ENCODE measurements around the gene TOP2B.

Gene TOP2B

DNA sequence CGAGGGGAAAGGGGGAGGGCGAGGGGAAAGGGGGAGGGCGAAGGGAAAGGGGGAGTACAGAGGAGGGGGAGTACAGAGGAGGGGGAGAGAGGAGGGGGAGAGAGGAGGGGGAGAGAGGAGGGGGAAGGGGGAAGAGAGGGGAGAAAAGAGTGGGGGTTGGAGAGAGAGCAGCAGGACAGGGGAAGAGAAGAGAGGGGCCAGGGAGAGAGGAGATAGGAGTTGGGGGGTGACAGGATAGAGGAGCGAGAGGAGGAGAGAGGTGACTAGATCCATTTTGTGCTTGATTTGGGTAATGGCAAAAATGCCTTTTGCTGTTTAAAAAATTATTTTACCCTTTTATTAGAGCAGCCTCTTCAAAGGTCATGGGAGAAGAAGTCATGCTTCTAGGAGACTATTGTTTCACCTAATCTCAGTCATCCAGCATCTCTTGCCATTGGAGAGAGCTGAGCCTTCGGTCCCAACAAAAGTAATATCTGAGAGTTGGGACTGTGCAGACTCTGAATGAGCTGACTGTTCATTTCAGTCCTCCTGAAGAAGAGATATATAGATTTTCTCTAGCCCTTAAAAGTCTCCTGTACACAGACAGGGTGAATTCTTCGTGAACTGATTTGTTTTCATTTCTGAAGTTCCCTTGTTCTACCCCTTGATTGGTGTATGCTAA, 15.1 kb upstream of the TOP2B start:
- H3K27me3 ChIP-seq (ENCODE audit: insufficient read depth, low read length): no peaks in the 10 kb centered on the region
- no peak overlapping the region for H2AFZ ChIP-seq (ENCODE audit: low read length)
- H4K20me1 ChIP-seq (ENCODE audit: insufficient read depth, low read length): no peaks in the 10 kb centered on the region
- TF ChIP-seq, protein P1, sequence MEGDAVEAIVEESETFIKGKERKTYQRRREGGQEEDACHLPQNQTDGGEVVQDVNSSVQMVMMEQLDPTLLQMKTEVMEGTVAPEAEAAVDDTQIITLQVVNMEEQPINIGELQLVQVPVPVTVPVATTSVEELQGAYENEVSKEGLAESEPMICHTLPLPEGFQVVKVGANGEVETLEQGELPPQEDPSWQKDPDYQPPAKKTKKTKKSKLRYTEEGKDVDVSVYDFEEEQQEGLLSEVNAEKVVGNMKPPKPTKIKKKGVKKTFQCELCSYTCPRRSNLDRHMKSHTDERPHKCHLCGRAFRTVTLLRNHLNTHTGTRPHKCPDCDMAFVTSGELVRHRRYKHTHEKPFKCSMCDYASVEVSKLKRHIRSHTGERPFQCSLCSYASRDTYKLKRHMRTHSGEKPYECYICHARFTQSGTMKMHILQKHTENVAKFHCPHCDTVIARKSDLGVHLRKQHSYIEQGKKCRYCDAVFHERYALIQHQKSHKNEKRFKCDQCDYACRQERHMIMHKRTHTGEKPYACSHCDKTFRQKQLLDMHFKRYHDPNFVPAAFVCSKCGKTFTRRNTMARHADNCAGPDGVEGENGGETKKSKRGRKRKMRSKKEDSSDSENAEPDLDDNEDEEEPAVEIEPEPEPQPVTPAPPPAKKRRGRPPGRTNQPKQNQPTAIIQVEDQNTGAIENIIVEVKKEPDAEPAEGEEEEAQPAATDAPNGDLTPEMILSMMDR (IDR thresholded peaks at IDR 0.05; ENCODE audit: low read length): no peak
- TF ChIP-seq EZH2 (IDR thresholded peaks at IDR 0.05; ENCODE audit: borderline replicate concordance, low read length): no peak
- no peaks in the 10 kb centered on the region for H3K36me3 ChIP-seq (ENCODE audit: insufficient read depth, low read length)
- no peaks in the 10 kb centered on the region for H3F3A ChIP-seq (ENCODE audit: insufficient read depth, low read length)
- H3K9me3 ChIP-seq (ENCODE audit: low read length): no peaks in the 10 kb centered on the region
- no peak overlapping the region for H3K27ac ChIP-seq (ENCODE audit: low read depth, low read length, poor library complexity, severe bottlenecking)
- H3K9me2 ChIP-seq (ENCODE audit: low read depth, low read length): no peaks in the 10 kb centered on the region
- no peak overlapping the region for H3K9ac ChIP-seq (ENCODE audit: low read length)
- no peaks in the 10 kb centered on the region for H3K79me2 ChIP-seq (ENCODE audit: insufficient read depth, low read length)
- no peak overlapping the region for H3K4me2 ChIP-seq (ENCODE audit: low read length)
- H3K4me3 ChIP-seq (ENCODE audit: low read depth, low read length, poor library complexity, severe bottlenecking): no peak overlapping the region
- no peaks in the 10 kb centered on the region for H3K4me1 ChIP-seq (ENCODE audit: insufficient read depth, low read length, severe bottlenecking)

GRCh38 chr3:25679166-25679565, 14.5 kb upstream of the TOP2B start:
- no peaks in the 10 kb centered on the region for H3K36me3 ChIP-seq (ENCODE audit: insufficient read depth, low read length)
- no peaks in the 10 kb centered on the region for H3K9me2 ChIP-seq (ENCODE audit: low read depth, low read length)
- no peaks in the 10 kb centered on the region for H3F3A ChIP-seq (ENCODE audit: insufficient read depth, low read length)
- no peaks in the 10 kb centered on the region for H3K9me3 ChIP-seq (ENCODE audit: low read length)
- H4K20me1 ChIP-seq (ENCODE audit: insufficient read depth, low read length): no peaks in the 10 kb centered on the region
- no peak overlapping the region for H3K27ac ChIP-seq (ENCODE audit: low read depth, low read length, poor library complexity, severe bottlenecking)
- no peak for TF ChIP-seq EZH2 (IDR thresholded peaks at IDR 0.05; ENCODE audit: borderline replicate concordance, low read length)
- TF ChIP-seq, protein P1 (IDR thresholded peaks at IDR 0.05; ENCODE audit: low read length): no peak
- H3K9ac ChIP-seq (ENCODE audit: low read length): no peak overlapping the region
- no peaks in the 10 kb centered on the region for H3K27me3 ChIP-seq (ENCODE audit: insufficient read depth, low read length)
- H3K4me3 ChIP-seq (ENCODE audit: low read depth, low read length, poor library complexity, severe bottlenecking): no peak overlapping the region
- no peaks in the 10 kb centered on the region for H3K79me2 ChIP-seq (ENCODE audit: insufficient read depth, low read length)
- no peak overlapping the region for H2AFZ ChIP-seq (ENCODE audit: low read length)
- H3K4me2 ChIP-seq (ENCODE audit: low read length): no peak overlapping the region
- no peaks in the 10 kb centered on the region for H3K4me1 ChIP-seq (ENCODE audit: insufficient read depth, low read length, severe bottlenecking)

DNA sequence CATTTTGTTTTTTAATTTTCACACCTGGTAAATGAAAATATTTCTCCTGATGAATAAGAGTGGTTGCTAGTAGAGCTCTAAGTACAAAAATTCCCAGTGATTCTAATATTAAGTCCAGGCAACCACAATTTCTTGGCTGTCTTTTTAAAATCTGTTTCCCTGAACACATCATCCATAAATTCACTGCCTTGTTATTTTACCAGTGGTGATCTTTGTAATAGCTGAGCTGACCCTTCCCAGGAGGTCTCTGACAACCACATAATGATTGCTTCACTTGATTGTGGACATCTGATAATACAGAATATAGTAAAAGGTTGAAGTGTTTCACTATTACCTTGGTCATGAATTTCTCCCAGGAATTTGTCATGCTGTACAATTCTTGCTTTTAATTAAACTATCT, 13.9 kb upstream of the TOP2B start:
- Histone ChIP-seq H3K9ac (ENCODE audit: low read length) (no peak overlapping the region), H3K4me2 (ENCODE audit: low read length) (no peak overlapping the region), H2AFZ (ENCODE audit: low read length) (no peak overlapping the region)

More for the DNA sequence above, 13.9 kb upstream of the TOP2B start:
- H3F3A ChIP-seq (ENCODE audit: insufficient read depth, low read length): no peaks in the 10 kb centered on the region
- H3K9me3 ChIP-seq (ENCODE audit: low read length): peaks cover under 1% of the 10 kb centered on the region; the same call in 1 of the 2 replicates
- H3K79me2 ChIP-seq (ENCODE audit: insufficient read depth, low read length): no peaks in the 10 kb centered on the region
- H3K27me3 ChIP-seq (ENCODE audit: insufficient read depth, low read length): no peaks in the 10 kb centered on the region
- no peak for TF ChIP-seq EZH2 (IDR thresholded peaks at IDR 0.05; ENCODE audit: borderline replicate concordance, low read length)
- TF ChIP-seq, protein P1 (IDR thresholded peaks at IDR 0.05; ENCODE audit: low read length): no peak
- H3K36me3 ChIP-seq (ENCODE audit: insufficient read depth, low read length): no peaks in the 10 kb centered on the region
- no peaks in the 10 kb centered on the region for H4K20me1 ChIP-seq (ENCODE audit: insufficient read depth, low read length)
- H3K27ac ChIP-seq (ENCODE audit: low read depth, low read length, poor library complexity, severe bottlenecking): no peak overlapping the region
- no peak overlapping the region for H3K4me3 ChIP-seq (ENCODE audit: low read depth, low read length, poor library complexity, severe bottlenecking)
- no peaks in the 10 kb centered on the region for H3K4me1 ChIP-seq (ENCODE audit: insufficient read depth, low read length, severe bottlenecking)
- no peaks in the 10 kb centered on the region for H3K9me2 ChIP-seq (ENCODE audit: low read depth, low read length)
